SK-N-SH treated with all-trans-retinoic acid at 6 μM for 48 hours (cell line): Measurements from ENCODE around the gene NUDT4.

Experiments
- ARNTL ChIP-seq: fragments of 450-650 bp; formaldehyde crosslinking; IDR thresholded peaks from 2 replicates; pipeline ENCODE4 v1.5.0; 2020; ENCODE audit warnings: low read depth, mild to moderate bottlenecking, moderate library complexity, borderline replicate concordance
- BACH2 ChIP-seq: fragments of 250-450 bp; sonication (Bioruptor Pico); IDR thresholded peaks from 2 replicates; pipeline ENCODE4 v1.9.0; 2021; ENCODE audit warnings: mild to moderate bottlenecking, borderline replicate concordance
- CREB5 ChIP-seq: fragments of 250-450 bp; sonication (Bioruptor Pico); IDR thresholded peaks from 2 replicates; pipeline ENCODE4 v1.5.1; 2020; ENCODE audit warnings: low read depth, mild to moderate bottlenecking, moderate library complexity
- CSDC2 ChIP-seq: fragments of 250-450 bp; sonication (Bioruptor Pico); IDR thresholded peaks from 2 replicates; pipeline ENCODE4 v1.5.0; 2020; ENCODE audit warnings: mild to moderate bottlenecking, moderate library complexity
- CSRNP3 ChIP-seq: fragments of 250-450 bp; sonication (Bioruptor Pico); IDR thresholded peaks from 2 replicates; pipeline ENCODE4 v1.5.1; 2021; ENCODE audit warnings: mild to moderate bottlenecking, moderate library complexity
- ISL1 ChIP-seq: fragments of 250-450 bp; sonication (Bioruptor Pico); IDR thresholded peaks from 2 replicates; pipeline ENCODE4 v2.1.2; 2022; ENCODE audit warnings: mild to moderate bottlenecking, moderate library complexity
- OSR1 ChIP-seq: fragments of 250-450 bp; sonication (Bioruptor Pico); IDR thresholded peaks from 2 replicates; pipeline ENCODE4 v1.8.0; 2022; ENCODE audit warnings: moderate library complexity, mild to moderate bottlenecking, inconsistent platforms
- SNAI2 ChIP-seq: fragments of 250-450 bp; sonication (Bioruptor Pico); IDR thresholded peaks from 2 replicates; pipeline ENCODE4 v1.5.0; 2020; ENCODE audit warnings: mild to moderate bottlenecking, moderate library complexity
- ZFP3 ChIP-seq: fragments of 250-450 bp; sonication (Bioruptor Pico); IDR thresholded peaks from 2 replicates; pipeline ENCODE4 v1.5.0; 2020; ENCODE audit warnings: mild to moderate bottlenecking, moderate library complexity
- ZFP30 ChIP-seq: fragments of 450-650 bp; formaldehyde crosslinking; IDR thresholded peaks from 2 replicates; pipeline ENCODE4 v1.5.0; 2022; ENCODE audit warnings: mild to moderate bottlenecking, moderate library complexity
- ZNF70 ChIP-seq: fragments of 450-650 bp; formaldehyde crosslinking; IDR thresholded peaks from 2 replicates; pipeline ENCODE4 v1.5.0; 2020; ENCODE audit warnings: mild to moderate bottlenecking, moderate library complexity

- no peak for TF ChIP-seq ISL1 (CRISPR knock-in tag)
- TF ChIP-seq CSDC2, result no peak
- TF ChIP-seq ARNTL, result no peak
- no peak for TF ChIP-seq CREB5 (CRISPR knock-in tag)
- TF ChIP-seq ZFP3 (CRISPR knock-in tag), result no peak
- no peak for TF ChIP-seq CSRNP3
- no peak for TF ChIP-seq ZNF70 (CRISPR knock-in tag)
- TF ChIP-seq ZFP30 (CRISPR knock-in tag), result no peak
- TF ChIP-seq SNAI2 (CRISPR knock-in tag), result no peak
- no peak for TF ChIP-seq BACH2 (CRISPR knock-in tag)
- no peak for TF ChIP-seq OSR1 (CRISPR knock-in tag)
Measured at GRCh38 chr12:93352321-93352720, 25.4 kb upstream of the NUDT4 start.
